CD4-positive, alpha-beta T cell (primary cell): ENCODE results near the gene ZNF334. TPM values are rescaled to one million over a fixed set of nuclear protein-coding genes. Genes with fewer than 3 reads are reported as not detected.

Experiments used
- ATAC-seq: fragments of 200-7000 bp; cut with Tn5 transposase; one replicate; pipeline ENCODE4 v1.10.0; 2022; ENCODE audit warnings: mild to moderate bottlenecking; ENCODE audit not compliant: poor library complexity
- CTCF ChIA-PET: fragments of 350-600 bp; sonication (Branson Sonifier 250); formaldehyde crosslinking; loops from one replicate; lab custom pipeline; 2021; ENCODE audit warnings: antibody characterized with exemption, inconsistent platforms; lab: Charles Lee
- POLR2A ChIA-PET: fragments of 350-600 bp; sonication (Branson Sonifier 250); formaldehyde crosslinking; loops from one replicate; lab custom pipeline; 2021; ENCODE audit warnings: antibody characterized with exemption, inconsistent platforms; lab: Charles Lee
- DNase-seq, 14 experiments: peaks; one replicate each; pipeline ENCODE4 v3.0.0-alpha.2; 2013 to 2020; ENCODE audit warnings: mixed read lengths in 2 of 14
- H3K27ac ChIP-seq, 2 donors: one replicate each; pipeline versions ENCODE4 v1.5.1 to v1.7.0; 2013; ENCODE audit warnings: low read length in 2 of 2, low read depth in 1 of 2, mild to moderate bottlenecking in 1 of 2
- H3K27me3 ChIP-seq, 2 experiments: 1 replicate in 1 of 2; 2 replicates in 1 of 2; pipeline versions ENCODE4 v1.6.1 to v1.7.0; 2013; ENCODE audit warnings: low read length in 2 of 2, control low read depth in 1 of 2, mild to moderate bottlenecking in 1 of 2, moderate library complexity in 1 of 2; ENCODE audit not compliant: insufficient read depth in 2 of 2, control insufficient read depth in 1 of 2
- H3K36me3 ChIP-seq: one replicate; pipeline ENCODE4 v1.6.1; 2013; ENCODE audit warnings: low read length, control low read depth; ENCODE audit not compliant: insufficient read depth
- H3K4me1 ChIP-seq: one replicate; pipeline ENCODE4 v1.6.1; 2013; ENCODE audit warnings: low read length, control low read depth; ENCODE audit not compliant: insufficient read depth
- H3K4me3 ChIP-seq: one replicate; pipeline ENCODE4 v1.5.1; 2013; ENCODE audit warnings: mild to moderate bottlenecking, low read length, moderate library complexity
- H3K9me3 ChIP-seq, 2 experiments: 1 replicate in 1 of 2; 2 replicates in 1 of 2; pipeline versions ENCODE4 v1.6.1 to v1.7.0; 2013; ENCODE audit warnings: low read length in 2 of 2, mild to moderate bottlenecking in 2 of 2, control low read depth in 1 of 2, moderate library complexity in 1 of 2; ENCODE audit not compliant: control insufficient read depth in 1 of 2, insufficient read depth in 1 of 2
- H3K27ac Mint-ChIP-seq: one replicate; pipeline ENCODE4 v1.8.0; 2020; ENCODE audit warnings: mixed read lengths
- H3K27me3 Mint-ChIP-seq: one replicate; pipeline ENCODE4 v1.8.0; 2021; ENCODE audit warnings: mixed read lengths
- H3K36me3 Mint-ChIP-seq: one replicate; pipeline ENCODE4 v1.8.0; 2021; ENCODE audit warnings: low read depth, mixed read lengths
- H3K4me1 Mint-ChIP-seq: one replicate; pipeline ENCODE4 v1.8.0; 2021; ENCODE audit warnings: low read depth, mixed read lengths
- H3K4me3 Mint-ChIP-seq: one replicate; pipeline ENCODE4 v1.8.0; 2020; ENCODE audit warnings: mild to moderate bottlenecking, mixed read lengths
- H3K9me3 Mint-ChIP-seq: one replicate; pipeline ENCODE4 v1.8.0; 2020; ENCODE audit warnings: mixed read lengths
- intact Hi-C, 2 experiments: fragments of 100-400 bp; cut with DNase I in 1 of 2; cut with micrococcal nuclease in 1 of 2; formaldehyde crosslinking; loops; one replicate each; pipeline versions ENCODE4 v1.15.1 to v1.9.0; 2023 to 2025; cut with DNase I, micrococcal nuclease
- total RNA-seq, 174 experiments: library from RNA in 2 of 174; stranded (reverse) in 2 of 174; gene quantifications; one replicate each; pipeline ENCODE4 v1.2.3 and lab custom pipeline; 2021 to 2026
- TF ChIP-seq, protein P1 (sequence below): fragments of 200-600 bp; IDR thresholded peaks from one replicate; pipeline ENCODE4 v1.8.0; 2022; ENCODE audit warnings: antibody characterized with exemption, mild to moderate bottlenecking

Gene ZNF334
- total RNA-seq, 2 experiments from 2014 or later, result 0.19 to 0.28 TPM

DNA sequence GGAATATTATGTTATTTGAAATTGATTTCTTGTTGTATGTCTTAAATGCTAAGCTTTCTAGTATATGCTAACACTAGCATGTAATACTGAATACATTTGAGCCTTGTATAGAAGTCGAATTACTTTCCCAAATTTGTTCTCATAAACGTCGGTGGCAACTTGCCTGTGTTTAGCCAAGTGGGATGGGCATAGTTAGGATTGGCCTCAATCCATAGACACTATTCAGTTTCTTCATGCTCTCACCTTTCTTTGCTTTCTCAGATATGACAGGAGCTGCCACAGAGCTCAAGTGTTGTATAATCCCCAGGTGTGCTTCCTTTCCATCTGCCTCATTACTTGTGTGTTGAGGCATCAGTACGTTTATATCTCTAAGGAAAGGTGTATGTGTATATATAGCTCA is 19.3 kb downstream of the ZNF334 start:
- intact Hi-C loops, result no loop called here
- no peak overlapping the region for H3K4me3 ChIP-seq
- ChIA-PET POLR2A (no interaction called here), CTCF (no interaction called here)
- no peak overlapping the region for H3K27ac Mint-ChIP-seq
- H3K4me3 Mint-ChIP-seq, result no peak overlapping the region
- TF ChIP-seq, protein P1, sequence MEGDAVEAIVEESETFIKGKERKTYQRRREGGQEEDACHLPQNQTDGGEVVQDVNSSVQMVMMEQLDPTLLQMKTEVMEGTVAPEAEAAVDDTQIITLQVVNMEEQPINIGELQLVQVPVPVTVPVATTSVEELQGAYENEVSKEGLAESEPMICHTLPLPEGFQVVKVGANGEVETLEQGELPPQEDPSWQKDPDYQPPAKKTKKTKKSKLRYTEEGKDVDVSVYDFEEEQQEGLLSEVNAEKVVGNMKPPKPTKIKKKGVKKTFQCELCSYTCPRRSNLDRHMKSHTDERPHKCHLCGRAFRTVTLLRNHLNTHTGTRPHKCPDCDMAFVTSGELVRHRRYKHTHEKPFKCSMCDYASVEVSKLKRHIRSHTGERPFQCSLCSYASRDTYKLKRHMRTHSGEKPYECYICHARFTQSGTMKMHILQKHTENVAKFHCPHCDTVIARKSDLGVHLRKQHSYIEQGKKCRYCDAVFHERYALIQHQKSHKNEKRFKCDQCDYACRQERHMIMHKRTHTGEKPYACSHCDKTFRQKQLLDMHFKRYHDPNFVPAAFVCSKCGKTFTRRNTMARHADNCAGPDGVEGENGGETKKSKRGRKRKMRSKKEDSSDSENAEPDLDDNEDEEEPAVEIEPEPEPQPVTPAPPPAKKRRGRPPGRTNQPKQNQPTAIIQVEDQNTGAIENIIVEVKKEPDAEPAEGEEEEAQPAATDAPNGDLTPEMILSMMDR, result no peak
- H3K36me3 ChIP-seq, result no peaks in the 10 kb centered on the region
- peaks cover 66% of the 10 kb centered on the region for H3K27me3 Mint-ChIP-seq
- no peaks in the 10 kb centered on the region for H3K36me3 Mint-ChIP-seq
- peaks cover 0 to 5% of the 10 kb centered on the region in 2 experiments for H3K9me3 ChIP-seq
- H3K4me1 ChIP-seq, result no peaks in the 10 kb centered on the region
- peaks cover 5 to 22% of the 10 kb centered on the region in 2 experiments for H3K27me3 ChIP-seq
- no peaks in the 10 kb centered on the region for H3K9me3 Mint-ChIP-seq
- ATAC-seq (no peak), DNase-seq (no peak)
- no peaks in the 10 kb centered on the region for H3K4me1 Mint-ChIP-seq
- H3K27ac ChIP-seq, result no peak overlapping the region

- no peak overlapping the region for H3K4me3 Mint-ChIP-seq
- Histone ChIP-seq H3K4me1 (no peaks in the 10 kb centered on the region), H3K9me3 (no peaks in the 10 kb centered on the region), H3K36me3 (no peaks in the 10 kb centered on the region), H3K4me3 (no peak overlapping the region), H3K27me3 (peaks cover 0 to 27% of the 10 kb centered on the region in 2 experiments), H3K27ac (no peak overlapping the region)
- peaks cover 72% of the 10 kb centered on the region for H3K27me3 Mint-ChIP-seq
- H3K4me1 Mint-ChIP-seq, result no peaks in the 10 kb centered on the region
- H3K9me3 Mint-ChIP-seq, result no peaks in the 10 kb centered on the region
- TF ChIP-seq, protein P1, result no peak
- no peak for ATAC-seq
- intact Hi-C loops, result no loop called here
- H3K27ac Mint-ChIP-seq, result no peak overlapping the region
- CTCF ChIA-PET, result no interaction called here
- no peaks in the 10 kb centered on the region for H3K36me3 Mint-ChIP-seq
- POLR2A ChIA-PET, result no interaction called here
- DNase-seq, result no peak
Measured at GRCh38 chr20:46491354-46491753, 22.0 kb downstream of the ZNF334 start.

GRCh38 chr20:46488451-46488850 is 24.9 kb downstream of the ZNF334 start:
- intact Hi-C loops, result no loop called here
- CTCF ChIA-PET, result no interaction called here
- Histone ChIP-seq H3K4me3 (no peak overlapping the region), H3K27ac (no peak overlapping the region), H3K36me3 (no peaks in the 10 kb centered on the region), H3K4me1 (no peaks in the 10 kb centered on the region), H3K27me3 (peaks cover 4 to 34% of the 10 kb centered on the region in 2 experiments), H3K9me3 (no peaks in the 10 kb centered on the region)
- Mint-ChIP-seq H3K9me3 (no peaks in the 10 kb centered on the region), H3K27ac (no peak overlapping the region), H3K27me3 (peaks cover 77% of the 10 kb centered on the region), H3K4me1 (no peaks in the 10 kb centered on the region), H3K4me3 (no peak overlapping the region), H3K36me3 (no peaks in the 10 kb centered on the region)
- no peak for DNase-seq
- ATAC-seq, result no peak
- POLR2A ChIA-PET, result no interaction called here
- TF ChIP-seq, protein P1, result no peak
